SK-N-MC (cell line): ENCODE data around the gene BRD1.

ENCODE experiments used
- EZH2 ChIP-seq: fragments of 200-600 bp; sonication (generic); IDR thresholded peaks from one replicate; pipeline ENCODE4 v1.6.1; 2017; ENCODE audit warnings: antibody characterized with exemption
- FOXP2 ChIP-seq: optimal IDR thresholded peaks from 2 replicates; pipeline ENCODE3; 2011; ENCODE audit warnings: mild to moderate bottlenecking, moderate library complexity; ENCODE audit not compliant: insufficient read depth; ENCODE audit errors: extremely low read length, control extremely low read depth
- POLR2AphosphoS5 ChIP-seq: IDR thresholded peaks from 2 replicates; pipeline ENCODE4 v1.6.1; 2012; ENCODE audit warnings: mild to moderate bottlenecking, low read depth, low read length, borderline replicate concordance

- no peak for TF ChIP-seq POLR2AphosphoS5
- TF ChIP-seq EZH2, result no peak
- TF ChIP-seq FOXP2, result no peak
Observed at GRCh38 chr22:49850959-49851802, 23.5 kb upstream of the BRD1 start.
